GM18498 (cell line): ENCODE results near the gene PRDM12.

ENCODE experiments used
- ATAC-seq: cut with Tn5 transposase; IDR thresholded peaks from one replicate; pipeline ENCODE4 v1.9.1; 2021; ENCODE audit warnings: mild to moderate bottlenecking, moderate library complexity; ENCODE audit not compliant: unreplicated experiment

Gene PRDM12

DNA sequence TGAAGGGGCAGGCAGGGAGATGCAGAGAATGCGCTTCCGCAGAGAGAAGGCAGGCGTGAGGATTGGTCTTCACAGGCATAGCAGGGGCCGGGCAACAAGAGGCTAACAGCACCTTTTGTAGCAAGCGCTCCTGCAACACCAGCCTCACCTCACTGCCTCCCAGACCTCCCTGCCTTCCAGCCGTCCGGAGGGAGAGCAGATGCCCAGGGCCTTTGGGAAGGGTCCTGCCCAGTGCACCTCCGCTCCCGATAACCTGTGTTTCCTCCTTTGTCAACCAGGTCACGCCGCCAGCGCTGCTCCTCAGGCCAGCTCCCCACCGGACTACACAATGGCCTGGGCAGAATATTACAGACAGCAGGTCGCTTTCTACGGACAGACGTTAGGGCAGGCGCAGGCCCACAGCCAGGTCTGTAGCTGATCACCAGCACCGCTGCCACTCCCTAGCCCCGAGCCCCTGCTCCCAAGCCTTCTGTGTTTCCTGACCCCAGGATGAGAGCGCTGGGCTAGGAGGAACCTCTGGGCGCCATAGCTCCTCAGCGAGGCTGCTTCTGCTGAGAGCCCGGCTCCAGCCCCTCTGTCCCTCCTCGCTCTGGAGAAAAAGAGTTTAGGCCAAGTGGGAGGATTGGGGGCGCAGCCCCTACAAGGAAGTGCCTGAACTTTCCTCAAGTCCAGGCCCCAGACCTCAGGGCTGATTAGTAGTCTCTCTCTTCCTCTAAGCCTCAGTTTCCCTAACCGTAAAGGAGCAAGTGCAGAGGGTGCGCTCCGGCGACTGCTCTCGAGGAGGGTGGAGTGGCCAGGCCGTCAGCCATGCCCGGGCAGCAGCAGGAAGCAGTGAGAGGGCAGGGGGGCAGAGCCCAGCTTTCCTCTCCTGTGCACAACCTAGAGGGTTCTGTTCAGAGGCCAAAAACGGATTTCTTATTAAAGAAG lies 28.4 kb upstream of the PRDM12 start:
- no peak for ATAC-seq

DNA sequence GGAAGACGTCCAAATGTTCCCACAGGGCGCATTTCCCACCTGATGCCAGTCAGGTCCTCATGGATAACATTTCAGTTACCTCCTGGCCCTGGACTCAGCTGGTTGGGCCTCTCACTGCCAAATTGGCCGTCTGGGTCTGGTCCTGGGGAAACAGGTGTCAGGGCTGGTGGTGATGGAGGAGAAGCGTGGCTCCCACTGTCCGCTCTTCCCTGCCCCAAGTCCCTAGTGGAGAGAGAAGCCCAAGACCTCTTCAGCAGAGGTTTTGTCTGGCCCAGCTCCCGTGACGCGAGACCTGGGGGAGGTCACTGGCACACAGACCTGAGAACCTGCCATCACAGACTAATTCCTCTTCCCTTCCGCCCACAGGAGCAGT lies 27.8 kb upstream of the PRDM12 start:
- no peak for ATAC-seq

DNA sequence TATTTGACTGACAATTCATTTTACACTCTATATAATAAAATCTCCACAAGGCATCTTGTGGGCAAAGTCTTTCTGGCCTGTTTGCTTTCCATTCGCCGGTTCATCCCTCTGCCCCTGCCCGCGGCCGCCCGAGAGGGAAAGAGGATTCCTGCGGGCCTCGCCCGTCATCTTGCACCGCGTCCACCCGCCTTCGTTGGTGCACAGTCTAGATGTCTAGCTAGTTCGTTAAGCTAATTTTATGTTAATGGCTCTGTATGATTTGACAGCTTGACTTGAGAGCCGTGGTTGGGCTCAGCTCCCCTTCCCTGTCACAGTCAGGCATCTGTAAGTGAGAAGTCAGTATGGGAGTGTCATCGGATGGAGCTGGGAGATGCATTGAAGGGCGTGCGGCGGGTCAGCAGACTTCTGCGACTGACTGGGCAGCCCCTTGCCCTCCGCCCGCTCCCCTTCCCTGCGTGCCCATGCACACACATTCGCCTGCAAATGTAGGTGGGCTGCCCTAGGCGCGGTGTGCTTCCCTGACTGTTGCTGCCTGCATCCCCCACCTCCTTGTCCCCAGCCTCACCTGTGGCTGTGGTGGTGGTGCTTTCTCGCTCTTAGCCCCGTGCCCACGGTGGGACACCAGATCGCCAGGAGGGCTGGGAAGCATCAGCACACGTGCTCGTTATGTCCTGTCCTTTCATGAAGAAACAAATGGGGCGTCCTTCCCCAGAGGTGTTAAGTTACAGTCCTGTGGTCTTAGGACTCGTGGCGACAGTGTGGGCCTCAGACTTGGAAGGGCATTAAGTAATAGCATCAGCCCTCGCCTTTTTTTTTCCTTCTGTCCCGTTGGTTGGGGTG lies 25.9 kb upstream of the PRDM12 start:
- no peak for ATAC-seq

DNA sequence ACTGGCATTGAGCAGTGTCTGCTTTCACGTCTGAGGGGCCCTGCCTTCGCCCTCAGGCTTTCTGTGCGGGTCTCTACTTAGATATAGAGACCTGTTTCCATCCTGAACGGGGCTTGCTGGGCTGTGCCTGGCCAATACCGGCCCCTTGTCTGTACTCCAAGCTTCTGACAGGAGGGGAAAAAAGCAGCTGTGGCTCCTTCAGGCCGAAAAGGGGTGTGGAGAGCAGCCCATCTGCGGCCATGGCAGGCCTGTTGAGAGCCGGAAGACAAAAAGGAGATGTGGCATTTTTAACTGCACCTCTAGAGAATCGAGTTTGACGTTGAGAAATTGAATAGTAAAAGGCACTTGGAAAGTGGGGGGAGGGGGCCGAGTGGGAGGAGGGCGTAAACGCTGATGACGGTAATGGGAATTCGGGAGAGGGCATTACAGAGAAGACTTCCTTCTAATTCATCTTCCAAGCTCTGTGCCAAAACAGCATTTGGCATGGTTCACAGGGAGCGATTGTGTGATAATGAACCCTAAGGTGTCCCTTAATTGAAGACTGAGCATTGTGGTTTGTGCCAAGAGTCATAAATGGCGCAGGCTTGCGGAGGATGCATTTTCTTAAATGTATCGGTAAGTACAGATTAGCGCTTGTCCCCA lies 25.1 kb upstream of the PRDM12 start:
- ATAC-seq: no peak

DNA sequence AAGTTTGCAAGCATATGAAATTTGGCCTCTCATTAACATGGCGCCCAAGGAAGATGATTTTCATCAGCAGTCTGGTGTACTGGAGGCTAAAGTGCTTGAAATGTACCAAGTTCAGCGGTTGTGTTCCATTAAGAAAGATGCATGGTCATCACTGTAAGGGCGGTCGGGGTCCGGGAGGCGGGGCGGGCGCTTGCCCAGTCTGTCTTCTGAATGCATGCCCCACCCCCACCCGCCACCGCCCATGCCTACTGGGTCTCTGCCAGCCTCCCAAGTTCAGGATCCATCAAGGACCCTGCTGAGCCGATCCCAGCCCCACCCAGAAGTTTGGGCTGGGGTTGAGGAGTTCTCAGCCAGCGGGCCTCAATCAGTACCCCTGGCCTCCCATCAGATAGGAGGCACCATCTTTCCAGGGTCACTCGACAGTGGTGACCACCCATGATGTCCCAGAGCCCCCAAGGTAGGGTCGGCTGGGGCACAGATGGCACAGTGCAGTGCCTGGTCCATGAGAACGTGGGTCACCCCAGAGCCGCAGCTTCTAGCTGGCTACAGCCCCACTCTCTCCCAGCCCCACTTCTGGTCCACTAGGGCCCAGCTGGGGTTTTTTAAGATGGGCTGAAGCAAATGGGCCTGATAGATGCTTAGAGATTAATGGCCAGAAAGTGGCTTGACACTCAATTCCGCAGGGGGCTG lies 24.4 kb upstream of the PRDM12 start:
- ATAC-seq: no peak

DNA sequence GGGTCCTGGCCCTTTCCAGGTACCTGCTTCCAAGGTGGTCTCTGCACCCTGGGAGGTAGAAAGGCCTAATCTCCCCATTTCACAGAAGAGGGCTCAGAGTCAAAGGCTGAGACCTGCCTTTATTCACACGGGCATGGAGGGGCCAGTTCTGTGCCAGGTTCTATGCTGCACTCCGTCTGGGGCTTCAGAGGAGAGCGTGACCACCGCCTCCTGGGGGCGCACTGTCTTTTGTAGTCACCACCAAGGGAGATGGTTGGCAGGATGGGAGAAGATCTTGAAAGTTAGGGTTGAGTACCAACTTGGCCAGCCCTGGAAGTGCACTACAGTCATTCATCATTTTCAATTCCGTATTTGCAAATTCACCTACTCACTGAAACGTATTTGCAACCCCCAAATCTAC lies 23.7 kb upstream of the PRDM12 start:
- ATAC-seq: no peak

DNA sequence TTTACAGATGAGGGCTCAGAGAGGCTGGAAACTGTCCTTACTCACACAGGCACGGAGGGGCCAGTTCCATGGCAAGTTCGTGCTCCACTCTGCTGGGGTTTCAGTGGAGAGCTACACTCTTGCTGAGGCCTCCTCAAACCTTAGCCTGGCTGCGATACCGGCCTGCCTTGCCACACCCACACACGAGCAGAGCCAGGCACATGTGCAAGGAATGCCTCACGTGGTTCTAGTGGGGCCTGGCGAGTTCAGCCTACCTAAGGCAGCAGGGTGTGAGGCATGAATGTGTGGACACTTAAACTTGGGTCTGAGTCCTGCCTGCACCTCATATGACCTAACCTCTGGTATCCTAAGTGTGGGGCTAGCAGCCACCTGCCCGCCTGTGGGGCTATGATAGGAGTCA lies 21.5 kb upstream of the PRDM12 start:
- ATAC-seq: no peak

DNA sequence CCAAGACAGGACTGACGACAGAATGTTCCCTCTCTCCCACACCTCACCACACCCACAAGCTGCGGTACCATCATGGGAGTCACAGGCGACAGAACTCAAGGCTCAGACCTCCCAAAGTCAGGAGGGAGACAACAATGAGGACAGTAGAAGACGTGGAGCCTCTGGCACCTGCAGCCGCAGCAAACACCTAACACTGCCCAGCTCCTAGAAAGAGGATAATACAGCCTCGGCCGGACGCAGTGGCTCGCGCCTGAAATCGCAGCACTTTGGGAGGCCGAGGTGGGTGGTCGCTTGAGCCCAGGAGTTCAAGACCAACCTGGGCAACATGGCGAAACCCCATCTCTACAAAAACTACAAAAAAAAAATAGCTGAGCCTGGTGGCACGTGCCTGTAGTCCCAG lies 13.2 kb upstream of the PRDM12 start:
- ATAC-seq: no peak

DNA sequence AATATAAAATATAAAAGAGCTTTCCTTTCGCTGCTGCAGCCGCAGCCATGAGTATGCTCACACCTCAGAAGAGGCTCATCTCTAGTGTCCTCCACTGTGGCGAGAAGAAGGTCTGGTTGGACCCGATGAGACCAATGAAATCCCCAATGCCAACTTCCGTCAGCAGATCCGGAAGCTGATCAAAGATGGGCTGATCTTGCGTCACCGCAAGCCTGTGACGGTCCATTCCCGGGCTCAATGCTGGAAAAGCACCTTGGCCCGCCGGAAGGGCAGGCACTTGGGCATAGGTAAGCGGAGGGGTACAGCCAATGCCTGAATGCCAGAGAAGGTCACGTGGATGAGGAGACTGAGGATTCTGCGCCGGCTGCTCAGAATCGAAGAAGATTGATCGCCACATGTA lies 12.6 kb upstream of the PRDM12 start:
- no peak for ATAC-seq

DNA sequence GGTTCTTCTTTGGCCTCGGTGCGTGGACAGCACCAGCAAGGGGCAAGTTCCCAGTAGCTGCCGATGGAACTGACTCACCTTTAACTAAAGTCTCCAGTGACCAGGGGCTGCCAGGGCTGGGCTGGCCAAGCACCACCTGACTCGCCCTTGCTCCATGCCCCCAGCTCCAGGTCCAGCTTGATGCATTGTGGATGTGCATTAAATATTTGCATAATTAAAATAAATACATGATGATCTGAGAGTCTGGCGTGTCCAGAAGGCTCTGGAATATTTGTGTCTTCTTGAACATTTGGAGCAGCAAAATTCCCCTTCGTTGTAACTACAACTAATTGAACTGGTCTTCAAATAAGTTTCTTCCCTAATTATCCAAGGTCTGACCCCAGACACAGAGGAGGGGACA lies 9.5 kb upstream of the PRDM12 start:
- ATAC-seq: no peak

DNA sequence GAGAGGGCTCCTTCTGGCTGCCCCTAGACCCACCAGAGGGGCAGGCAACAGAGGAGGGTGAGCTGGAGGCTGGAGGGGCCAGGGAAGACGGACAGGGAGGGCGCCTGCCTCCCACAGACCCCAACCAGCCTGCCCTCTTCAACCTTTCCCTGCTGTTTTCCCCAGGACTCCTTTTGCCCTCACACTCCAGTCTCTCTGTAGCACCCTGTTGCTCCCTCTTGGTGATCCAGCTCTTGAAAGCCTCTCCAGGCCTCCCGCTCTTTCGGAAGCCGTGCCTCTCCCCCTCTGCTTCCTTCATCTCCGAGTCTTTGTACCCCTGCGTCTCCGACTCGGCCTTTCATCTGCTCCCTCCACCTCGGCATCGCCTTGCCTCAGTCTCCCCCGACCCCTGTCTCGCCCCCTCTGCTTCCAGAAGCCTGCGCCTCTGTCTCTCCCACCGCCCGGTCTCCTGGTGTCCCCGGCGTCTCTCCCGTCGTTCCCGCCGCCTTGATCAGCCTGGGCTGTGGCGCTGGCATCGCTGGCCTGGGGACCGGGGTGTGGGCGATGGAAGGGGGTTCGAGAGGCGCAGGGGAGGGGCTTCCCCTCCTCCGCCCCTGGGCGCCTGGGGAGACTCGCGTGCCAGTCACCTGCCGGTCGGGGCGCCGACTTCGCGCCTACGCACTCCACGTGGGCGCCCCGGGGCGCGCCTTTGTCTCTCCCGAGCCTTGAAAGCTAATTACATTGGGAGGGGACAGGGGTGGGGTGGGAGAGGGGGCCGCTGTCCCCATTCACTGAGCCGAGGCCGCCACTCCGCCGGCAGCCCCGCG lies 5.3 kb upstream of the PRDM12 start:
- ATAC-seq: no peak

DNA sequence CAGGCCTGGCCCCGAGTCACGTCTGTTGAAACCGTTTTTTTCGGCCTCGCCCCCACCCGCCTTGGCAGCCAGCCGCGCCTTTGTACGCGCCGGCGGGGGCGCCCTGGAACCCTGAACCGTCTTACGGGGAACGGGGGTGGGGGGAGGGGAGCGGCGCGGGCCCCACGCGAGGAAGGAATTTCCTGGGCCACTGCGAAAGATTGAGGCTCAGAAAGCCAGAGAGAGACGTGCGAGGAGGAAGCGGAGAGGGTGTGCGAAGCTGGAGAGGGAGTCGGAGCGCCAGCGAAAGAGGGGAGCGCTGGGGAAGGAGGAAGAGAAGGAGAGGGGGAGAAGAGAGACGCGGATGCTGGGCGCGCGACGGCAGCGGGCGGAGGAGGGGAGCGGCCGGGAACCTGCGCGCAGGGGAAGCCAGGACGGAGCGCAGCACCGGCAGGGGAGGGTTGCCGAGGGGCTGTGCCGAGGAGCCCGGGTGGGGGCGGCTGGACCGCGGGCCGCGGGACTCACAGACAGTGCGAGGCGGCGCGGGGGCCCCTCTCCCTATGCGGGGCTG lies 4.6 kb upstream of the PRDM12 start:
- no peak for ATAC-seq

DNA sequence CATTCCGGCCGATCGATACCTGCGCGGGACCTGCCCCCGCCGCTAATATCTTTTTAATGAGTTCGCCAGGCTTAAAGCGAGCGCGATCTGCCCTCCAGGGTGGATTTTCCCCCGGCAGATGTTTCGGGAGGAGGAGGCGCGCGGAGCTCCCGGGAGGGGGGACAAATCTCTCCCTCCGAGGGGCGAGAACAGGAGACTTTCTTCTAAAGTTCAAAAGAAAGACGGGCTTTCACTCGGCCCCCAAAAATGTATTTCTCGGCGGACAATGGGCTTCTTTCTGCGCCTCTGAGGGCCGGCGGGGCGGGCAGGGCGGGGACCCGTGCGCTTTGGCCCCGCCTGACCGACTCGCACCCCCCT lies 4.1 kb upstream of the PRDM12 start:
- no peak for ATAC-seq

DNA sequence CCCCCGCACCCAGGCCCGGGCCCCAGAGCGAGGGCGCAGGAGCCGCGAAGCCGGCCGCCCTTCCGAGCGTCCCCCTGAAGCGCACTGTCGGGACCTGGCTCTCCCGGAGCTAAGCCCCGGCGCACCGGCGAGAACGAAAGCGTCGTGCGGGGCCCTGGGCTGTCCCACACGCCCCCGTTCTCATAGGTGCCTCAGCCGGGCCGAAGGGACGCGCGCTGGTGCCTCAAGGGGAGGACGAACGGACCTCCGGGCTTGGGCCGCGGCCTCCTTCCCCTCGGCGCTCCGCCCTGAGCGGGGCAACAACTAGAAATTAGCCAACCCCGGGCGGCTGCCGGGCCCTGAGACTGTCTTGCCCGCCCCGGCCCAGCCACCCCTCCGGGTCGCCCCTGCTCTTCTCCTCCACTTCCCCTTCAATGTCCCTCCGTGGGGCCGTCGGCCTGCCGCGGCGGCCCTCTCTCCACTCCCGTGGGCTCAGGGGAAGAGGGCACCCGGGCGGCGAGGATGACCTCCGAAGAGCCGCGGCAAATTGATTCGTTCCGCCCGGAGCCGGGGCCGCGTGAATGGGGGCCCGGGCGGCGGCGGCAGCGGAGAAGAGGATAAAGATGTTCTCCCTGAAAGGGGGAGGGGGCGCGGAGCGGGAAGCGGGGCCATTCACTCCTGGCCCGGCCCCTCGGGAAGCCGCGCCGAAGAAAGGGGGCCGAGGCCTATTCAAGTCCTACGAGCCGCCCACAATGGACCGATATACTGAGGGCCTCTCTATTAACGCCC lies 3.5 kb upstream of the PRDM12 start:
- ATAC-seq: no peak

DNA sequence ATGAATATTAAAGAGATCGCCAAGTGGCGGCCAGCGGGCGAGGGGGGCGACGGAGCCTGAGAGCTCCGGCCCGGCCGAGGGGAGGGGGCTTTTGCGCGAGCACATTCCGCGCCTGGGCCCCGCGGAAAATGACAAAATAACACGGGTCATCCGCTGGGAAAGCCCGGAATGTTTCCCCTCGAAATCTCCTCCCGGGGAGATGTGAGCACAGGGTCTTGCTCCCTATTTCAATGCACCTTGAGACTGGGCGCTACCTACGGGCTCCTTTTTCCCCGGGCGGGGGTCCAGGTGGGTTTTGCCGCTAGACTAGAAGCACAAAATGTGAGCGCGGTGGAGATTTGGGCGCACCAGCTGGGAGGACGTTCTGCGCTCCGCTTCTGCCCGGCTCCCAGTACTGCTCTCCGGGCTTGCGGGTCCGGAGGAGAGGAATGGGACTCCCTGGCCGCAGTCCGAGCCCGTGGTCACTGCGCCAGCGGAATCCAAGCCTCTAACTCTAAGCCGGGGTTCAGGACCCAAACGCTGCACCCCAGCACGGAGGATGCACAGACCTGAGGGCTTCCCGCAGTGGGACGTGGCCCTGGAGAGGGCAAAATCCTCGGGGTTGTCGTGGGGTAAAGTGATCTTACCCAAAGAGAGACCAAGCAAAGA lies 2.8 kb upstream of the PRDM12 start:
- ATAC-seq: no peak

DNA sequence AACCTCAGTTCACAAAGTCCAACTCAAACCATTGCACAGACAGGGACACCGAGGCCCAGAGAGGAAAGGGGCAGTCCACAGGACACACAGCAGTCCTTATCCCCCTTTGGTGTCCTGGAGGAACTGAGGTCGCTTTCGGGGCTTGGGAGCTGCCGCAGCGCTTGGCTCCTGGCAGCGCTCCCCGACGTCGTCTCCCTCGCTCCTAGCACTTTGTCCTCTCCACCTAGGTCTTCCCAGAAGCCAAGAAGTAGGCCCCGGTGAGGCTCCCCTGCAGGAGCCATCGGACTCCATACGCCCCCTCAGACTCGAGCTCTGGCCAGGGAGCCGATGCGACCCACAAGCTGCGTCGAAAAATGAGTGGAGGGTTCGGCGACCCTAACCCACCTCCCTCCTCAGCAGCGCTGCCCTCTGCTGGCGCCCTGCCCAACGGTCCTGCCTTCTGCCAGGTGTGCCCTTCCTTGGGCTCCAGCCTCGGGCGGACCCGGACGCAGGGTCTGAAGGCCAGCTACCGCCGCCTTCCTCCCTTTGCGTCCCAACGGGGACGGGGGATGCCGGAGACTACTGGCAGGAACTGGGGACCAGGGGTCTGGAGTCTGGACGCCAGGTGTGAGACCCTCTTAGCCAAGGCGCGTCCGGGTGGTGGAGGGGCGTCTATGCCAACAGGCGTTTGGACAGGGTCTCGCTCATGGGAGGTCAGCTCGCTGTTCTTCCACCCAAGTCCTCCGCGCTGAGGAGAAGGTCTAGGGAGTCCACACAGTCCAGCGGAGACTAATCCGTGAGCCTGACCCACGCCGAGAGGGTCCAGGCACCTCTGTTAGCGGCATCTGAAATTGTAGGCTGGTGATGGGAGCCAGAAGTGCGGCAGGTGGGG lies 2.1 kb upstream of the PRDM12 start:
- no peak for ATAC-seq

DNA sequence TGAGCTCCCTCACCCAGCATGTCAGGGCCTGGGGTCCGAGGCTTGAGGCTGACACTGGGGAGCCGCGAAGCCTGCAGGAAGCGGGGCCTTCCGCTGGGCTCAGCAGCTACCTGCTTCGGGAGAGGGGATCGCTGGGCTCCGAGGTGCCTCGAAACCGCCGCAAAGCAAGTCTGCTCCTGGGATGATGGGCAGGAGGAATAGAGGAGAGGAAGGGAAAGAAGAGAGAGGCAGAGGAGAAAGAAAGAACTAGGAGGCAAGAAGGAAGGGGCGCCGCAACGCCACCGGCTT lies 1.5 kb upstream of the PRDM12 start:
- ATAC-seq: no peak
